H1 (cell line): ENCODE data around the gene CRTC2. TPM values are rescaled to one million over a fixed set of nuclear protein-coding genes. Genes with fewer than 3 reads are reported as not detected.

Experiments used
- CTCF ChIA-PET: fragments of 300-600 bp; sonication (Branson Sonifier 250); formaldehyde crosslinking; loops from one replicate; lab custom pipeline; 2021; ENCODE audit not compliant: partially characterized antibody; lab: Charles Lee
- POLR2A ChIA-PET: fragments of 300-600 bp; sonication (Branson Sonifier 250); formaldehyde crosslinking; loops from one replicate; lab custom pipeline; 2021; ENCODE audit warnings: inconsistent platforms; ENCODE audit not compliant: partially characterized antibody; lab: Charles Lee
- DNase-seq, 2 experiments: peaks; one replicate each; pipeline versions ENCODE4 v3.0.0 to v3.0.0-alpha.2; 2010 to 2022; ENCODE audit warnings: low spot score in 2 of 2, low read depth in 1 of 2, mixed read lengths in 1 of 2
- FAIRE-seq: peaks from 2 replicates; lab custom pipeline; 2011; peaks lifted over from hg19 to GRCh38; lab: Jason Lieb, UNC
- H2AFZ ChIP-seq: 2 replicates; pipeline ENCODE4 v1.8.1; 2012; ENCODE audit warnings: low read length, inconsistent platforms
- H2AK5ac ChIP-seq: 2 replicates; pipeline ENCODE4 v1.6.1; 2013; ENCODE audit warnings: low read depth, low read length
- H2BK120ac ChIP-seq: replicated peaks from 2 replicates; pipeline ENCODE3; 2013; ENCODE audit warnings: low read depth, low read length, inconsistent platforms
- H2BK12ac ChIP-seq: 2 replicates; pipeline ENCODE4 v1.6.1; 2013; ENCODE audit warnings: low read depth, low read length
- H2BK15ac ChIP-seq: 2 replicates; pipeline ENCODE4 v1.6.1; 2013; ENCODE audit warnings: low read length
- H2BK20ac ChIP-seq: 2 replicates; pipeline ENCODE4 v1.6.1; 2013; ENCODE audit warnings: low read length
- H2BK5ac ChIP-seq: 2 replicates; pipeline ENCODE4 v1.6.1; 2013; ENCODE audit warnings: low read depth, low read length
- H3K14ac ChIP-seq: 2 replicates; pipeline ENCODE4 v1.6.1; 2013; ENCODE audit warnings: inconsistent platforms; ENCODE audit not compliant: insufficient read length
- H3K18ac ChIP-seq: 2 replicates; pipeline ENCODE4 v1.6.1; 2013; ENCODE audit warnings: low read length; ENCODE audit errors: extremely low read depth
- H3K23ac ChIP-seq: 2 replicates; pipeline ENCODE4 v1.6.1; 2013; ENCODE audit warnings: inconsistent platforms; ENCODE audit not compliant: insufficient read length
- H3K23me2 ChIP-seq: 2 replicates; pipeline ENCODE4 v1.6.1; 2013; ENCODE audit warnings: low read depth, low read length
- H3K27ac ChIP-seq: 2 replicates; pipeline ENCODE4 v1.6.1; 2011; ENCODE audit warnings: low read depth, low read length, inconsistent platforms
- H3K27me3 ChIP-seq, 4 experiments: replicated peaks in 1 of 4; 1 replicate in 1 of 4; 2 replicates in 3 of 4; pipeline versions ENCODE4 v1.6.1 to v1.8.1; 2011 to 2013; ENCODE audit warnings: low read length in 3 of 4, mild to moderate bottlenecking in 3 of 4, inconsistent platforms in 2 of 4, mixed read lengths in 2 of 4, moderate library complexity in 1 of 4; ENCODE audit not compliant: control insufficient read depth in 3 of 4, insufficient read depth in 3 of 4; ENCODE audit errors: extremely low read depth in 1 of 4
- H3K36me3 ChIP-seq, 4 experiments: 2 replicates each; pipeline versions ENCODE4 v1.6.1 to v1.8.1; 2011 to 2013; ENCODE audit warnings: mild to moderate bottlenecking in 4 of 4, low read length in 3 of 4, moderate library complexity in 2 of 4, control low read depth in 1 of 4, inconsistent platforms in 1 of 4; ENCODE audit not compliant: insufficient read depth in 4 of 4, control insufficient read depth in 2 of 4
- H3K4ac ChIP-seq: replicated peaks from 2 replicates; pipeline ENCODE3; 2013; ENCODE audit warnings: low read length, low read depth, mixed read lengths, inconsistent platforms; ENCODE audit not compliant: insufficient read length
- H3K4me1 ChIP-seq, 4 experiments: replicated peaks in 1 of 4; 1 replicate in 1 of 4; 2 replicates in 3 of 4; pipeline versions ENCODE4 v1.6.1 to v1.8.1; 2011 to 2013; ENCODE audit warnings: low read length in 3 of 4, inconsistent platforms in 2 of 4, mixed read lengths in 1 of 4; ENCODE audit not compliant: insufficient read depth in 4 of 4, control insufficient read depth in 3 of 4
- H3K4me2 ChIP-seq, 2 experiments: 2 replicates each; pipeline versions ENCODE4 v1.6.1 to v1.8.1; 2011 to 2013; ENCODE audit warnings: low read depth in 2 of 2, low read length in 2 of 2, control low read depth in 1 of 2, inconsistent platforms in 1 of 2, mild to moderate bottlenecking in 1 of 2; ENCODE audit not compliant: insufficient read depth in 1 of 2
- H3K4me3 ChIP-seq, 4 experiments: fragments of 200-600, 300-600 bp in 1 of 4; sonication (generic), shearing (Covaris generic), sonication (Bioruptor Twin) in 1 of 4; 2 replicates each; pipeline versions ENCODE4 v1.5.1 to v1.8.1; 2011 to 2016; ENCODE audit warnings: low read length in 4 of 4, low read depth in 3 of 4, control low read depth in 2 of 4, inconsistent platforms in 2 of 4, mild to moderate bottlenecking in 2 of 4, mixed read lengths in 1 of 4, moderate library complexity in 1 of 4; ENCODE audit not compliant: insufficient read depth in 2 of 4; ENCODE audit errors: extremely low read depth in 1 of 4
- H3K56ac ChIP-seq: replicated peaks from 2 replicates; pipeline ENCODE3; 2013; ENCODE audit warnings: low read depth, mild to moderate bottlenecking, mixed read lengths, low read length, inconsistent platforms; ENCODE audit not compliant: insufficient read length
- H3K79me1 ChIP-seq: 2 replicates; pipeline ENCODE4 v1.6.1; 2013; ENCODE audit warnings: low read depth, low read length, control low read depth
- H3K79me2 ChIP-seq, 2 experiments: 2 replicates each; pipeline versions ENCODE4 v1.6.1 to v1.8.1; 2012 to 2013; ENCODE audit warnings: low read length in 2 of 2, mild to moderate bottlenecking in 2 of 2, inconsistent platforms in 1 of 2; ENCODE audit not compliant: insufficient read depth in 2 of 2, control insufficient read depth in 1 of 2
- H3K9ac ChIP-seq, 4 experiments: replicated peaks in 1 of 4; 1 replicate in 1 of 4; 2 replicates in 3 of 4; pipeline versions ENCODE4 v1.6.1 to v1.8.1; 2011 to 2013; ENCODE audit warnings: low read depth in 3 of 4, low read length in 3 of 4, control low read depth in 2 of 4, mild to moderate bottlenecking in 2 of 4, moderate library complexity in 2 of 4, inconsistent platforms in 1 of 4; ENCODE audit errors: extremely low read depth in 1 of 4
- H3K9me3 ChIP-seq, 2 experiments: 2 replicates each; pipeline versions ENCODE4 v1.6.1 to v1.8.1; 2012 to 2013; ENCODE audit warnings: mild to moderate bottlenecking in 2 of 2, moderate library complexity in 2 of 2, control low read depth in 1 of 2, inconsistent platforms in 1 of 2, low read depth in 1 of 2, low read length in 1 of 2, mixed read lengths in 1 of 2; ENCODE audit not compliant: insufficient read depth in 2 of 2
- H4K20me1 ChIP-seq, 2 experiments: replicated peaks in 1 of 2; 2 replicates each; pipeline versions ENCODE3 to v1.8.1; 2011 to 2013; ENCODE audit warnings: inconsistent platforms in 2 of 2, low read length in 2 of 2, mild to moderate bottlenecking in 1 of 2; ENCODE audit not compliant: insufficient read depth in 2 of 2, control insufficient read depth in 1 of 2
- H4K5ac ChIP-seq: 2 replicates; pipeline ENCODE4 v1.6.1; 2013; ENCODE audit warnings: low read length, low read depth, mixed read lengths, inconsistent platforms; ENCODE audit not compliant: insufficient read length
- H4K8ac ChIP-seq: 2 replicates; pipeline ENCODE4 v1.8.0; 2013; ENCODE audit warnings: mild to moderate bottlenecking, moderate library complexity, low read length, inconsistent platforms; ENCODE audit not compliant: insufficient read depth; ENCODE audit errors: extremely low read depth
- H4K91ac ChIP-seq: replicated peaks from 2 replicates; pipeline ENCODE3; 2013; ENCODE audit warnings: low read length, mixed read lengths, inconsistent platforms; ENCODE audit not compliant: insufficient read length
- CTCF ChIP-seq, 3 experiments: IDR thresholded peaks; 1 replicate in 2 of 3; 2 replicates in 1 of 3; pipeline versions ENCODE4 v1.5.1 to v1.6.1; 2011; ENCODE audit warnings: low read length in 3 of 3, mild to moderate bottlenecking in 3 of 3, inconsistent platforms in 2 of 3, low read depth in 1 of 3, moderate library complexity in 1 of 3; ENCODE audit not compliant: insufficient read depth in 1 of 3; ENCODE audit errors: control extremely low read depth in 1 of 3
- ZNF274 ChIP-seq: IDR thresholded peaks from 2 replicates; pipeline ENCODE4 v1.7.0; 2012; ENCODE audit warnings: low read length, borderline replicate concordance; ENCODE audit errors: extremely low read depth
- WGBS, 2 experiments: shearing (Covaris generic) in 1 of 2; methylation state at CpG; one replicate each; pipeline versions ENCODE4 v1.1.6 to v1.1.7; 2013 to 2015; ENCODE audit warnings: low lambda C conversion rate in 2 of 2, mixed read lengths in 2 of 2, inconsistent platforms in 1 of 2, low coverage in 1 of 2, missing lambda C conversion rate in 1 of 2; ENCODE audit not compliant: insufficient replicate concordance in 2 of 2, insufficient coverage in 1 of 2, insufficient read length in 1 of 2; ENCODE audit errors: extremely low coverage in 1 of 2, missing lambda C conversion rate in 1 of 2; 5-methylcytosine and 5-hydroxymethylcytosine counted together
- polyA plus RNA-seq, 7 experiments: library from polyadenylated mRNA; depleted of rRNA in 3 of 7; stranded (reverse) in 5 of 7; unstranded in 2 of 7; fragments of >200 nt in 5 of 7; fragments of 200-250 nt in 2 of 7; gene quantifications; 1 replicate in 5 of 7; 2 replicates in 1 of 7; 4 replicates in 1 of 7; pipeline versions ENCODE4 v1.2.1 to v1.2.3, GENCODE V29; 2011 to 2013; ENCODE audit warnings: missing spikeins in 2 of 7, mixed read lengths in 2 of 7
- total RNA-seq: library from RNA; stranded (reverse); fragmentation: NEBNext Ultra II Directional; extraction: Animal tissue kit (Norgen Biotek cat#: 25700); gene quantifications from 2 replicates; pipeline ENCODE4 v1.2.1, GENCODE V29; 2021

Gene CRTC2
- total and polyA plus RNA-seq, 2 of the 8 experiments (the other 6 are each of a cell fraction or from before 2014, with no cell fraction given), result 28.6 to 34.3 TPM

GRCh38 chr1:153929981-153930948, 28.1 kb downstream of the CRTC2 start:
- no peak overlapping the region for H2AK5ac ChIP-seq
- peaks cover 3 to 31% (median 23%) of the 10 kb centered on the region in 4 experiments for H3K36me3 ChIP-seq
- no peak overlapping the region for H4K5ac ChIP-seq
- no peak overlapping the region for H4K91ac ChIP-seq
- no peak overlapping the region for H3K18ac ChIP-seq
- H2AFZ ChIP-seq, result no peak overlapping the region
- FAIRE-seq (no peak), DNase-seq (no peak)
- no peak overlapping the region for H2BK20ac ChIP-seq
- no peak overlapping the region for H3K23ac ChIP-seq
- no peak overlapping the region for H4K8ac ChIP-seq
- H3K23me2 ChIP-seq, result no peaks in the 10 kb centered on the region; the same call in 1 of the 2 replicates
- TF ChIP-seq ZNF274, result no peak
- TF ChIP-seq CTCF (IDR thresholded peaks at IDR 0.05; ENCODE audit: control extremely low read depth in 1 of 3, insufficient read depth in 1 of 3, low read depth in 1 of 3, low read length in 3 of 3), result peak in 2 of 3 experiments; percentile 11 to 27; a peak in 1 of 4 replicates
- no peaks in the 10 kb centered on the region for H3K9me3 ChIP-seq
- ChIA-PET POLR2A (interaction anchor here (0.9 to 5.1 kb wide), 14 partner anchors 9 to 264 kb away, joined by 3 to 60 read pairs (median 5); partner anchors contain the start of genes CRTC2, DENND4B, RPS27 and SLC39A1), CTCF (interaction anchor here (0.7 to 2.8 kb wide), 16 partner anchors 9 to 133 kb away, joined by 3 to 14 read pairs (median 4); partner anchors contain the start of genes DENND4B and RPS27)
- no peaks in the 10 kb centered on the region for H3K79me2 ChIP-seq
- H4K20me1 ChIP-seq, result peaks cover 0 to 5% of the 10 kb centered on the region in 2 experiments
- no peaks in the 10 kb centered on the region for H3K4me1 ChIP-seq
- no peak overlapping the region for H3K4me3 ChIP-seq
- no peak overlapping the region for H3K14ac ChIP-seq
- no peak overlapping the region for H2BK12ac ChIP-seq
- H2BK15ac ChIP-seq, result no peak overlapping the region
- no peaks in the 10 kb centered on the region for H3K79me1 ChIP-seq
- no peaks in the 10 kb centered on the region for H3K27me3 ChIP-seq
- H3K4ac ChIP-seq, result no peak overlapping the region
- no peak overlapping the region for H2BK120ac ChIP-seq
- 90% methylated on average over 14 of the region's 14 CpGs; no CpG with 5 or more reads in 1 of the 2 experiments for WGBS, 2 experiments
- H3K27ac ChIP-seq, result no peak overlapping the region
- H3K9ac ChIP-seq, result no peak overlapping the region
- no peak overlapping the region for H3K56ac ChIP-seq
- H3K4me2 ChIP-seq, result no peak overlapping the region
- H2BK5ac ChIP-seq, result no peak overlapping the region
